H1 (cell line): Measurements from ENCODE around the gene CDK2. TPM values are rescaled to one million over a fixed set of nuclear protein-coding genes. Genes with fewer than 3 reads are reported as not detected.

ENCODE experiments used
- SIRT6 ChIP-seq: IDR thresholded peaks from one replicate; pipeline ENCODE4 v1.7.1; 2012; ENCODE audit warnings: low read length, inconsistent platforms
- polyA plus RNA-seq, 7 experiments: library from polyadenylated mRNA; depleted of rRNA in 3 of 7; stranded (reverse) in 5 of 7; unstranded in 2 of 7; fragments of >200 nt in 5 of 7; fragments of 200-250 nt in 2 of 7; gene quantifications; 1 replicate in 5 of 7; 2 replicates in 1 of 7; 4 replicates in 1 of 7; pipeline versions ENCODE4 v1.2.1 to v1.2.3, GENCODE V29; 2011 to 2013; ENCODE audit warnings: missing spikeins in 2 of 7, mixed read lengths in 2 of 7
- total RNA-seq: library from RNA; stranded (reverse); fragmentation: NEBNext Ultra II Directional; extraction: Animal tissue kit (Norgen Biotek cat#: 25700); gene quantifications from 2 replicates; pipeline ENCODE4 v1.2.1, GENCODE V29; 2021
- TF ChIP-seq, protein P1 (sequence below), 3 experiments: IDR thresholded peaks; 1 replicate in 2 of 3; 2 replicates in 1 of 3; pipeline versions ENCODE4 v1.5.1 to v1.6.1; 2011; ENCODE audit warnings: low read length in 3 of 3, mild to moderate bottlenecking in 3 of 3, inconsistent platforms in 2 of 3, low read depth in 1 of 3, moderate library complexity in 1 of 3; ENCODE audit not compliant: insufficient read depth in 1 of 3; ENCODE audit errors: control extremely low read depth in 1 of 3

The CDK2 gene
- total and polyA plus RNA-seq, 2 of the 8 experiments (the other 6 are each of a cell fraction or from before 2014, with no cell fraction given), result 39.4 to 42.5 TPM

DNA sequence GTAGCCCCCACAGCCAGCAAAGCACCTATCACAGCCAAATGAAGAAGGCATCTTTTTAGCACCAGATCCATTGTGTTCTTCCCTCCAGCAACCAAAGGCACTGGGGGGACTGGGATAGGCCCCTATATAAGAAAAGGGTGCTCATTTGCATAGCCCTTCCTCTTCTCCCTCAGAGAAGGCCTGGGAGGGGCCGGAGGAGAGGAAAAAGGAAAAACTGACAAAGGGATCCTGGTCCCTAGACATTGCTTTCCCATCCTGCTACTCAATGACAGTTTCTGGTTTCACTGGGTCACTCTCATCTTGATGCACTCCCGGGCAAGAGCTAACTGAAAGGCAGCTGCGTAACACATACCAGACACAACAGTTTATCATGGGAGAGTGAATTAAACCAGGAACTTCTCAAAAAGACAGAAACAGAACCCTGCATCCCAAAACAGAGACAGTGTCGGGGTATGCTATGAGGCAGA lies 656 bp upstream of the CDK2 start, which contains the start of gene PMEL (continued):
- TF ChIP-seq, protein P1, sequence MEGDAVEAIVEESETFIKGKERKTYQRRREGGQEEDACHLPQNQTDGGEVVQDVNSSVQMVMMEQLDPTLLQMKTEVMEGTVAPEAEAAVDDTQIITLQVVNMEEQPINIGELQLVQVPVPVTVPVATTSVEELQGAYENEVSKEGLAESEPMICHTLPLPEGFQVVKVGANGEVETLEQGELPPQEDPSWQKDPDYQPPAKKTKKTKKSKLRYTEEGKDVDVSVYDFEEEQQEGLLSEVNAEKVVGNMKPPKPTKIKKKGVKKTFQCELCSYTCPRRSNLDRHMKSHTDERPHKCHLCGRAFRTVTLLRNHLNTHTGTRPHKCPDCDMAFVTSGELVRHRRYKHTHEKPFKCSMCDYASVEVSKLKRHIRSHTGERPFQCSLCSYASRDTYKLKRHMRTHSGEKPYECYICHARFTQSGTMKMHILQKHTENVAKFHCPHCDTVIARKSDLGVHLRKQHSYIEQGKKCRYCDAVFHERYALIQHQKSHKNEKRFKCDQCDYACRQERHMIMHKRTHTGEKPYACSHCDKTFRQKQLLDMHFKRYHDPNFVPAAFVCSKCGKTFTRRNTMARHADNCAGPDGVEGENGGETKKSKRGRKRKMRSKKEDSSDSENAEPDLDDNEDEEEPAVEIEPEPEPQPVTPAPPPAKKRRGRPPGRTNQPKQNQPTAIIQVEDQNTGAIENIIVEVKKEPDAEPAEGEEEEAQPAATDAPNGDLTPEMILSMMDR (IDR thresholded peaks at IDR 0.05; ENCODE audit: control extremely low read depth in 1 of 3, insufficient read depth in 1 of 3, low read depth in 1 of 3, low read length in 3 of 3), result no peak
- no peak for TF ChIP-seq SIRT6
